Measurements from ENCODE around the gene ZNF385A.

DNA sequence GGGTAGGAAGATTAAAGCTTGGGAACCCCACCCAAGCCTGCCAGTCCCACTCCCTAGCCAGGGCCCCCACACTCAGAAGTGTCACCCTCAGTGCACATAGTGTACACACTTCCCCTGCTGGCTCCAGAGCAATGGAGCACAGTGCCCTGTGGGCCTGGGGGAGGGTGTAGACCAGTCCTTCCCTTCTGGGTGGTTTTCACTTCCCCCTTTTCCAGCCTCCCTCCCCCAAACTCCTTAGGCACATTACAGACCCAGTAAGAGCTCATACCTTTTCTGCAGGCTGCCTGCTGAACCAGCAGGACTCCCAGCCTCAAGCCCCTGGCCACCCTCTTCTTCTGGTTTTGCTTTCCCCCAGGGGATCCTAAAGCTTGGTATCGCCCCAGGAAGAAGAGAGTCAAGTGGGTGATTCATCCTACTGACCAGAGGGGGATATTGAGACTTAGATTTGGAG is at the start of gene ZNF385A:
- TF ChIP-seq, protein P1, sequence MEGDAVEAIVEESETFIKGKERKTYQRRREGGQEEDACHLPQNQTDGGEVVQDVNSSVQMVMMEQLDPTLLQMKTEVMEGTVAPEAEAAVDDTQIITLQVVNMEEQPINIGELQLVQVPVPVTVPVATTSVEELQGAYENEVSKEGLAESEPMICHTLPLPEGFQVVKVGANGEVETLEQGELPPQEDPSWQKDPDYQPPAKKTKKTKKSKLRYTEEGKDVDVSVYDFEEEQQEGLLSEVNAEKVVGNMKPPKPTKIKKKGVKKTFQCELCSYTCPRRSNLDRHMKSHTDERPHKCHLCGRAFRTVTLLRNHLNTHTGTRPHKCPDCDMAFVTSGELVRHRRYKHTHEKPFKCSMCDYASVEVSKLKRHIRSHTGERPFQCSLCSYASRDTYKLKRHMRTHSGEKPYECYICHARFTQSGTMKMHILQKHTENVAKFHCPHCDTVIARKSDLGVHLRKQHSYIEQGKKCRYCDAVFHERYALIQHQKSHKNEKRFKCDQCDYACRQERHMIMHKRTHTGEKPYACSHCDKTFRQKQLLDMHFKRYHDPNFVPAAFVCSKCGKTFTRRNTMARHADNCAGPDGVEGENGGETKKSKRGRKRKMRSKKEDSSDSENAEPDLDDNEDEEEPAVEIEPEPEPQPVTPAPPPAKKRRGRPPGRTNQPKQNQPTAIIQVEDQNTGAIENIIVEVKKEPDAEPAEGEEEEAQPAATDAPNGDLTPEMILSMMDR (tag by site-specific recombination; IDR thresholded peaks at IDR 0.05), result no peak
- TF ChIP-seq, protein P2, sequence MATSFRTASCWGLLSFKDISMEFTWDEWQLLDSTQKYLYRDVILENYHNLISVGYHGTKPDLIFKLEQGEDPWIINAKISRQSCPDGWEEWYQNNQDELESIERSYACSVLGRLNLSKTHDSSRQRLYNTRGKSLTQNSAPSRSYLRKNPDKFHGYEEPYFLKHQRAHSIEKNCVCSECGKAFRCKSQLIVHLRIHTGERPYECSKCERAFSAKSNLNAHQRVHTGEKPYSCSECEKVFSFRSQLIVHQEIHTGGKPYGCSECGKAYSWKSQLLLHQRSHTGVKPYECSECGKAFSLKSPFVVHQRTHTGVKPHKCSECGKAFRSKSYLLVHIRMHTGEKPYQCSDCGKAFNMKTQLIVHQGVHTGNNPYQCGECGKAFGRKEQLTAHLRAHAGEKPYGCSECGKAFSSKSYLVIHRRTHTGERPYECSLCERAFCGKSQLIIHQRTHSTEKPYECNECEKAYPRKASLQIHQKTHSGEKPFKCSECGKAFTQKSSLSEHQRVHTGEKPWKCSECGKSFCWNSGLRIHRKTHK (tag by site-specific recombination; IDR thresholded peaks at IDR 0.05), result no peak
- TF ChIP-seq ZNF274 (IDR thresholded peaks at IDR 0.05; ENCODE audit: low read length) (no peak), ZNF274 (tag by site-specific recombination; IDR thresholded peaks at IDR 0.05; ENCODE audit: borderline replicate concordance) (no peak), ZNF24 (tag by site-specific recombination; IDR thresholded peaks at IDR 0.05) (no peak), KLF1 (tag by site-specific recombination; IDR thresholded peaks at IDR 0.05) (no peak), ZNF707 (tag by site-specific recombination; IDR thresholded peaks at IDR 0.05) (no peak), ZBTB21 (tag by site-specific recombination; IDR thresholded peaks at IDR 0.05) (no peak), GLI4 (tag by site-specific recombination; IDR thresholded peaks at IDR 0.05) (no peak), ZNF747 (tag by site-specific recombination; IDR thresholded peaks at IDR 0.05) (no peak), KLF10 (tag by site-specific recombination; IDR thresholded peaks at IDR 0.05) (no peak), SP2 (tag by site-specific recombination; IDR thresholded peaks at IDR 0.05) (peak; percentile 30; the same call in 1 of the 2 replicates)
- TF ChIP-seq, protein P3, sequence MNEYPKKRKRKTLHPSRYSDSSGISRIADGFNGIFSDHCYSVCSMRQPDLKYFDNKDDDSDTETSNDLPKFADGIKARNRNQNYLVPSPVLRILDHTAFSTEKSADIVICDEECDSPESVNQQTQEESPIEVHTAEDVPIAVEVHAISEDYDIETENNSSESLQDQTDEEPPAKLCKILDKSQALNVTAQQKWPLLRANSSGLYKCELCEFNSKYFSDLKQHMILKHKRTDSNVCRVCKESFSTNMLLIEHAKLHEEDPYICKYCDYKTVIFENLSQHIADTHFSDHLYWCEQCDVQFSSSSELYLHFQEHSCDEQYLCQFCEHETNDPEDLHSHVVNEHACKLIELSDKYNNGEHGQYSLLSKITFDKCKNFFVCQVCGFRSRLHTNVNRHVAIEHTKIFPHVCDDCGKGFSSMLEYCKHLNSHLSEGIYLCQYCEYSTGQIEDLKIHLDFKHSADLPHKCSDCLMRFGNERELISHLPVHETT (tag by site-specific recombination; IDR thresholded peaks at IDR 0.05), result no peak
